Fibroblast of mammary gland (primary cell): Measurements from ENCODE around the gene LRMDA.

Source experiments
- DNase-seq: peaks from one replicate; pipeline ENCODE4 v3.0.0-alpha.2; 2010; ENCODE audit warnings: low read depth
- H3K4me3 ChIP-seq: 2 replicates; pipeline ENCODE4 v1.5.1; 2011; ENCODE audit warnings: low read depth, mild to moderate bottlenecking, low read length, moderate library complexity; ENCODE audit not compliant: control insufficient read depth
- CTCF ChIP-seq: conservative IDR thresholded peaks from 2 replicates; pipeline ENCODE4 v1.5.1; 2011; ENCODE audit warnings: low read depth, low read length, inconsistent platforms; ENCODE audit not compliant: control insufficient read depth, insufficient read depth

The LRMDA gene

GRCh38 chr10:75658915-75659314 lies 227.5 kb downstream of the LRMDA start:
- TF ChIP-seq CTCF = no peak
- DNase-seq = no peak
- H3K4me3 ChIP-seq = no peak overlapping the region

- no peak for TF ChIP-seq CTCF
- DNase-seq = no peak
- no peak overlapping the region for H3K4me3 ChIP-seq
These were observed 229.4 kb downstream of the LRMDA start for GRCh38 chr10:75660823-75661222.

GRCh38 chr10:75662715-75663114 lies 231.3 kb downstream of the LRMDA start:
- no peak overlapping the region for H3K4me3 ChIP-seq
- no peak for TF ChIP-seq CTCF
- DNase-seq = peak; percentile 93

GRCh38 chr10:75663947-75664664 lies 232.7 kb downstream of the LRMDA start:
- TF ChIP-seq CTCF = no peak
- H3K4me3 ChIP-seq = no peak overlapping the region
- peak; percentile 73 for DNase-seq

GRCh38 chr10:75664968-75665367 lies 233.5 kb downstream of the LRMDA start:
- no peak for TF ChIP-seq CTCF
- DNase-seq = no peak
- no peak overlapping the region for H3K4me3 ChIP-seq

GRCh38 chr10:75665707-75666106 lies 234.3 kb downstream of the LRMDA start:
- no peak for TF ChIP-seq CTCF
- no peak for DNase-seq

More at GRCh38 chr10:75665707-75666106, 234.3 kb downstream of the LRMDA start:
- no peak overlapping the region for H3K4me3 ChIP-seq
